IPS-18a (cell line): Measurements from ENCODE around the gene FTO.

Source experiments
- H3K27ac ChIP-seq: one replicate; pipeline ENCODE4 v1.5.1; 2013; ENCODE audit warnings: low read length
- H3K27me3 ChIP-seq: one replicate; pipeline ENCODE4 v1.6.1; 2013; ENCODE audit warnings: mild to moderate bottlenecking, low read length; ENCODE audit not compliant: control insufficient read depth, insufficient read depth
- H3K36me3 ChIP-seq: one replicate; pipeline ENCODE4 v1.6.1; 2013; ENCODE audit warnings: low read depth, low read length; ENCODE audit not compliant: control insufficient read depth
- H3K4me1 ChIP-seq: one replicate; pipeline ENCODE4 v1.6.1; 2013; ENCODE audit warnings: low read depth, low read length; ENCODE audit not compliant: control insufficient read depth
- H3K4me3 ChIP-seq: one replicate; pipeline ENCODE4 v1.5.1; 2013; ENCODE audit warnings: low read length
- H3K9ac ChIP-seq: one replicate; pipeline ENCODE4 v1.6.1; 2013; ENCODE audit warnings: mild to moderate bottlenecking, low read length, moderate library complexity
- H3K9me3 ChIP-seq: one replicate; pipeline ENCODE4 v1.6.1; 2013; ENCODE audit warnings: low read depth, low read length; ENCODE audit not compliant: control insufficient read depth

FTO gene

GRCh38 chr16:53712065-53712464, 8.1 kb downstream of the FTO start:
- Histone ChIP-seq H3K9me3 (no peaks in the 10 kb centered on the region), H3K36me3 (no peaks in the 10 kb centered on the region), H3K9ac (no peak overlapping the region), H3K4me1 (peaks cover 11% of the 10 kb centered on the region), H3K4me3 (no peak overlapping the region), H3K27me3 (no peaks in the 10 kb centered on the region), H3K27ac (no peak overlapping the region)

DNA sequence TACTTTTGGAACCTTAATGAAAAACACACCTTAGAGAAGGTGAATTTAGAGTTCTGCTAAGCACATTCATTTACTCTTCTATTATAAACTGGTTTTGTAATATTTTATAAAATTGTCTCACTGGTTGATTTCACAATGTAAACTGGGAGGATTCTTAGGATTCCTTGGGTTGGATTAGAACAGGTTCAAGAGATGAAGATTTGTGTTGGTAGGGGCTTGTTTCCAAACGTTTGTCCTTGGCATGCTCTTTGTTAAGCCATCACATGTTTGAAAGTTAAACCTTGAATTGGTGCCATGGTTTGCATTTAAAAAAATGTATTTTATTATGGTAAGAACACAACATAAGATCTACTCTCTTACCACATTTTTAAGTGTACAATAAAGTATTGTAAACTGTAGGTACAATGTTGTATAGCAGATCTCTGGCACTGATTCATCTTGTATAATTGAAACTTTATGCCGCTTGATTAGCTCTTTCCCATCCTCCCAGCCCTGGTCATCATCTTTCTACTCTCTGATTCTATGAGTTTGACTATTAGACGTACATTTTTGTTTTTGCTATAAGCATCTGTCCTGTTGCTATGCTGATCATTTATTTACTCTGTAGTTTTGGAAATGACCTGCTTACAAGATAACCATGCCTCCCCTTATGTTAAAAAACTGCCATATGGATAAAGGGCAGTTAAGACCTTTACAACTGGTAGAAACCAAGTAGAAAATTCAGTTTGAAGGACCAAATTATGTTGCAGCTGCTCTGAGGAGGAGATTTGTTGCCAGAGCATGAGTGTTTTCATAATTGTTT, 9.6 kb downstream of the FTO start:
- no peak overlapping the region for H3K9ac ChIP-seq
- no peak overlapping the region for H3K27ac ChIP-seq
- H3K36me3 ChIP-seq = no peaks in the 10 kb centered on the region

GRCh38 chr16:53714205-53715022, 10.5 kb downstream of the FTO start:
- H3K9me3 ChIP-seq = no peaks in the 10 kb centered on the region
- peaks cover 11% of the 10 kb centered on the region for H3K4me1 ChIP-seq
- H3K4me3 ChIP-seq = no peak overlapping the region
- H3K36me3 ChIP-seq = no peaks in the 10 kb centered on the region
- H3K27me3 ChIP-seq = no peaks in the 10 kb centered on the region
- H3K27ac ChIP-seq = no peak overlapping the region
- no peak overlapping the region for H3K9ac ChIP-seq

More for the DNA sequence above, 9.6 kb downstream of the FTO start:
- peaks cover 11% of the 10 kb centered on the region for H3K4me1 ChIP-seq
- no peak overlapping the region for H3K4me3 ChIP-seq
- H3K27me3 ChIP-seq = no peaks in the 10 kb centered on the region
- H3K9me3 ChIP-seq = no peaks in the 10 kb centered on the region

GRCh38 chr16:53715023-53715384, 11.0 kb downstream of the FTO start:
- Histone ChIP-seq H3K36me3 (no peaks in the 10 kb centered on the region), H3K4me3 (no peak overlapping the region), H3K4me1 (peaks cover 11% of the 10 kb centered on the region), H3K9ac (no peak overlapping the region), H3K27ac (no peak overlapping the region), H3K27me3 (no peaks in the 10 kb centered on the region), H3K9me3 (no peaks in the 10 kb centered on the region)

DNA sequence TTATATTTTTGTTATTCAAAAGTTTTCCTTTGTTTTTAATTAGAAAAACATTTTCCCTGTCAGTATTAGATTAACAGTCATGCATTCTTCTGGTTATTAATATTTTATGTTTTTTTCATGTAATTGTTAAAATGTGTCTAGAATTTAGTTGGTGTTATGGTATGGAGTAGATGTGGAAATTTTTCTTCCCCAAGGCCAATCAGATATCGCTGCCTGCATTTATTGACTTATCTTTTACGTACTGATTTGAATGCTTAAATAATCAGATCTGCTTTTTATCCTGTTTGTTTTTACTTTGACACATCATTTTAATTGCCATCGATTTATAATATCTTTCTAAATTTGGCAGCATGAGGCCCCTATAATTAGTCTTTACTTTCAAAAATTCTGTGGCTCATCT, 13.6 kb downstream of the FTO start:
- Histone ChIP-seq H3K36me3 (no peaks in the 10 kb centered on the region), H3K27ac (no peak overlapping the region), H3K4me3 (no peak overlapping the region)

DNA sequence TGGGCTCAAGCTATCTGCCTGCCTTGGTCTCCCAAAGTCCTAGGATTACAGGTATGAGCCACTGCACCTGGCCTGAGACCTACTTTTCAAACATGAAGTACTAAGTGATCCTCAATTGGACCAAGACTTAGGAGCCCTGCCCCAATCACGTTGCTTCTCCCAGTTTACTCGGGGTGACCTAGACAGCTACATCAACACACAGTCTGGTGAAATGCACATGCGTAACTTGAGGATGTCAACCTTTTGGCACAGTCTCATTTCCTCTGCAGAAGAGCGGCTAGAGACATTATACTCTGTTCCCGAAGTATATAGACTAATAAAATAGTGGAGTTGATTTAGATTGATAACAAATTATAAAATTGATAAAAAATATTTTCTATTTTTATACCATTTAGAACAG, 17.1 kb downstream of the FTO start:
- Histone ChIP-seq H3K9ac (no peak overlapping the region), H3K9me3 (no peaks in the 10 kb centered on the region), H3K27ac (no peak overlapping the region), H3K36me3 (no peaks in the 10 kb centered on the region), H3K27me3 (no peaks in the 10 kb centered on the region), H3K4me1 (peaks cover 5% of the 10 kb centered on the region), H3K4me3 (no peak overlapping the region)

More for the DNA sequence above, 13.6 kb downstream of the FTO start:
- H3K9ac ChIP-seq = no peak overlapping the region
- H3K4me1 ChIP-seq = peaks cover 11% of the 10 kb centered on the region
- H3K9me3 ChIP-seq = no peaks in the 10 kb centered on the region
- no peaks in the 10 kb centered on the region for H3K27me3 ChIP-seq

DNA sequence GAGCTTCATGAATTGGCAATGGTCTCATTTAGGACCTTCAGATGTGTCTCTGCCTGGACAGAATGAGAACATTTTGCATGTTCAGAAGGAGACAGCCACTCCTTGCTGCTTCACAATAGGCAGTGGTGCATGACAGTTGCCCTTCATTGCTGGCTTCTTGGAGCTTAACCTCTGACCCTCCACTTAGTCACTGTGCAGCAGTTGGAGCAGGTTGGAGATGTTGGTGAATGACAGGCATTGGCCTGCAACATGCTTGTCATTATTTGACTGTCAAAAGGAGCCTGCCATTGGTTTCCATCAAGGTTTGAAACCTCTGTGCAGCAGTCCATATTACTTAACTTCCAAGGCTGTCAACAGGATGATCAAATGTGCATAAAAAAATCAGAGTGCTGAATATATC, 22.7 kb downstream of the FTO start:
- H3K9me3 ChIP-seq = no peaks in the 10 kb centered on the region
- H3K27ac ChIP-seq = no peak overlapping the region

GRCh38 chr16:53730693-53731092, 26.7 kb downstream of the FTO start:
- no peaks in the 10 kb centered on the region for H3K4me1 ChIP-seq
- no peak overlapping the region for H3K4me3 ChIP-seq
- no peaks in the 10 kb centered on the region for H3K27me3 ChIP-seq
- H3K9ac ChIP-seq = no peak overlapping the region
- no peak overlapping the region for H3K27ac ChIP-seq
- H3K9me3 ChIP-seq = no peaks in the 10 kb centered on the region
- H3K36me3 ChIP-seq = no peaks in the 10 kb centered on the region

More for the DNA sequence above, 22.7 kb downstream of the FTO start:
- H3K9ac ChIP-seq = no peak overlapping the region
- H3K27me3 ChIP-seq = no peaks in the 10 kb centered on the region
- peaks cover 5% of the 10 kb centered on the region for H3K4me1 ChIP-seq
- H3K36me3 ChIP-seq = no peaks in the 10 kb centered on the region
- H3K4me3 ChIP-seq = no peak overlapping the region

- Histone ChIP-seq H3K4me1 (no peaks in the 10 kb centered on the region), H3K27me3 (no peaks in the 10 kb centered on the region), H3K36me3 (no peaks in the 10 kb centered on the region), H3K27ac (no peak overlapping the region), H3K9me3 (no peaks in the 10 kb centered on the region), H3K4me3 (no peak overlapping the region), H3K9ac (no peak overlapping the region)
Observed at GRCh38 chr16:53732296-53732929, 28.5 kb downstream of the FTO start.

DNA sequence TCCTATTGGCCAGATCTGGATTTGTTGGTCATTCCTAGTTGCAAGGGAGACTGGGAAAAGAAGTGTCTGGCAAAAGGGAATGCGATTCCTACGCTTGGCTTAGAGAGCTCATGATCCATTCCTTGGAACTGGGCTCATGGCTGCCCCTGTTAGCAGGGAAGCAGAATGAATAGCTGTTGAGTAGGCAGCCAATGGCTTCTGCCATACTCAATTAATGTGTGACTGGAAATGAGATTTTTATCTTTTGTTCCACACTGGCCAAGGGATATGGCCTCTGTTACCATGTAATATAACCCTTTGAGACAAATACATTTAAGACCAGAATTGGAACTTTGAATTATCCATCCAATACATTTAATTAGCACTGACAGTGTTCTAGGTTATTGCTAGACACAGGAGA, 31.0 kb downstream of the FTO start:
- H3K9ac ChIP-seq = no peak overlapping the region
- H3K4me1 ChIP-seq = no peaks in the 10 kb centered on the region
- H3K4me3 ChIP-seq = no peak overlapping the region
- no peaks in the 10 kb centered on the region for H3K36me3 ChIP-seq
- no peaks in the 10 kb centered on the region for H3K9me3 ChIP-seq
- H3K27ac ChIP-seq = no peak overlapping the region
- H3K27me3 ChIP-seq = no peaks in the 10 kb centered on the region

DNA sequence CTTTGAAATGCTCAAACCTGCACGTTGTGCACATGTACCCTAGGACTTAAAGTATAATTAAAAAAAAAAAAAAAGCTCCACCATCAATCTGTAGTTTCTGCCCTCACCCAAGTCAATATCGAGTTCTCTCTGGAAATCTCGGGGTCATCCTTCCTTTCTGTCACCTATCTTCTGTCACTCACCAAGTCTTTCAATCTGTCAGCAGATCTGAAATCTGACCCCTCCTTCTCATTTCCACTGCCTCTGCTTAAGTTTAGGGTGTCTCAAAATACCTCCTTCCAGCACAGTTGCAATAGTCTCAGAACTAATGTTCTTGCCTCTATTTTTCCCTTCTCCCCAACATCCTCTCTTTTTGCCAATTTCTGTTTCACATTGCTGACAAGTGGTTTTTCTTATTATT, 32.3 kb downstream of the FTO start:
- no peak overlapping the region for H3K4me3 ChIP-seq

More for the DNA sequence above, 32.3 kb downstream of the FTO start:
- Histone ChIP-seq H3K27me3 (no peaks in the 10 kb centered on the region), H3K9me3 (no peaks in the 10 kb centered on the region), H3K36me3 (no peaks in the 10 kb centered on the region), H3K9ac (no peak overlapping the region), H3K4me1 (no peaks in the 10 kb centered on the region), H3K27ac (no peak overlapping the region)
